ENCODE results near the gene CKB.

Gene CKB
- 0.19 to 374 (median 1.7) reads per million in 17 experiments for total RNA-seq

DNA sequence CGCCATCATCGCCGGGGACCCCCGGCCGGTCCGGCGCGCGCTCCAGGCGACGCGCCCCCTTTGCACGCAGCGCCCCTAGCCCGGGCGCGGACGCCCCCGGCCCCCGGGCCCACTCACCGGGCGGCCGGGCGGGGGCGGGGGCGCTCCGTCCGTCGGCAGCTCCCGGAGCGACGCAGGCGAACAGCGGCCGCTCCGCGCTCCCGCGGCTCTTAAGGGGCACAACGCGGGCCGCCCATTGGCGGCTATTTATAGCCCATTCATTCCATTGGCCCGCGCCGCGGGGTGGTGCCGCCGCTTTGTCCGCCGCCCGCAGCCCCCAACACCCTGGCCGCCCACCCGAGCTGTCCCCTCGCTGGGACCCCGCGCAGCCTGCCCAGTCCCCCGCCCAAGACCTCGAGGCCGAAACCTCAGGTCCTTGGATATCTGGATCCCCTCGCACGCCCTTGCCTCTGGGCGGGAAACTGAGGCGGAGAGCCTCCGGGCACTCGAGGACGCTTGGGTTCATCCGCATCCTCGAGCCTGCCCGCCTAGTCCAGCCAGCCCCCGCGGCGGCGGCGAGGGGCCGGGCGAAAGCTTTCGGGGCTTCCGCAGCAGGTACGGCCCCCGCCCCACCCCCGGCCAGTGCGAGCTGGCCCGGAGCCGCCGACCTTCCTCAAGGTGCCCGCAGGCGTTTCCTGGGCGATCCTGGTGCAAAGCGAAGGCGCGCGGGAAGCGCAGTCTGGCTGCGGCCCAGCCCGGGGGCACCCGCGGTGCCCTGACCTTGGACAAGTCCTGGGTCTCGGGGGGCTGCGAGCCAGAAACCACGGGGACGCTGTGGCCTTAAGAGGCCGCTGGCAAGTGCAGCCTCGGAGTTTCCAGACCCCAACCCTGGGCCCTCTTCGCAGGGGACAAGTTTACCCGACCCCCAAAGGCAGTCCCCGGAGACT lies at the start of gene CKB:
CKB (minus strand) TSS at position 182 of the 926 bp plus-strand sequence. CDS start 337 bp downstream, outside the sequence.
- DNase-seq: peak; percentile 29 to 72 (median 52)

- no peak for DNase-seq
These were observed 46.8 kb upstream of the CKB start for GRCh38 chr14:103569408-103569807.

DNA sequence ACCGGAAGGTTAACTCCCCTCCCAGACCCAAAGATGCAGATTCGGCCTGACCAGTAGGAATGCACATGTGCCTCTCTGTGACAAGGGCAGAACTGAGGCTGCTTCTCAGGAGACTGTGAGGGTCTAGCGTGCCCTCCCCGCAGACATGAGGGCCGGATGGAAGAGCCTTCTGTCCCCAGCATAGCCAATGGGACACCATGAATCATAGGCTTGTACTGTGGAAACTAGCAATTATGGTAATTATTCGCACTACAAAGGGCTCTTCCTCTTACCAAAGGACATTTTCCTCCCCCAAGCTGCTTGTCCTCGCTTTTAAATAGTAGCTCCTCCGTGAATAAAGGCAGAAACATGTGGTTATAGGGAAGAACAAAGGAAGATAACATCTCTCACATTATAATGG lies 46.3 kb upstream of the CKB start:
- no peak for DNase-seq

DNA sequence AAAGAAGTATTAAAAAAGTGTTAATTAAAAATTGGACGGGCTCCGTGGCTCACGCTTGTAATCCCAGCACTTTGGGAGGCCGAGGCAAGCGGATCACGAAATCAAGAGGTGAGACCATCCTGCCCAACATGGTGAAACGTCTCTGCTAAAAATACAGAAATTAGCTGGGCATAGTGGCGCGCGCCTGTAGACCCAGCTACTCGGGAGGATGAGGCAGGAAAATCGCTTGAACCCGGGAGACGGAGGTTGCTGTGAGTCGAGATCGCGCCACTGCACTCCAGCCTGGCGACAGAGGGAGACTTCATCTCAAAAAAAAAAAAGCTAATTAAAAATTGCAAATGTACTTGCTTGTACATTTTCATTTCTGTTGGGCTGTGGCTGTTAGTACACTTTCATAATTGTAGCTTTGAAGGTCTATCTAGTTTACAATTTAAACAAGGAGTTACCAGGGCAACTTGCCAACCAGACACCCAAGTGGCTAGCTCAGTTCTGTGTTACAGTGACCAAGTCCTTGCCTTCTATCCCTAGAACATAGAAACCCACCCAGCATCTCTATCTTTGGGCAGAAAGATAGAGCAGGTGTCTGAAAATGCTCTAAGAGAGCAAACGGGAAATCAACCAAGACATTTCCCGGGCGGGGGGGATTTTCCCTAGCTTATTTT lies 41.3 kb upstream of the CKB start:
- DNase-seq: no peak

DNA sequence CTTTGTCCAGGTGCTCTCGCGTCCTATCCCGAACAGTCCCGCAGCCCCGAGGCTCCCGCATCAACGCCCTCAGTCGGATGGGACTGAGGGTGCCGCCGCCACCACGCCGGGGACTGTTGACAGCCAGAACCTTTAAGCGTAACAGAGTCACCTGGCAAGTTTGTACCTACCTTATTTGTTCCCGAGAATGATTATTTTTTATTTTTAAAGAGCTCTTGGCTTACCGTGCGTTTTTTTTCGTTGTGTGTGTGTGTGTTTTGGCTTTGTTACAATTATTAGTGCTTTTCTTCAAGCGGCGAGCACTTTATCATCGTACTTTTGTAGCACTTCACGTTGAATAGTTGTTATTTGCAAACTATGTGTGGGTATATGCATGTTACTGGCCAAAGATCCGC lies 40.6 kb upstream of the CKB start:
- DNase-seq: no peak

DNA sequence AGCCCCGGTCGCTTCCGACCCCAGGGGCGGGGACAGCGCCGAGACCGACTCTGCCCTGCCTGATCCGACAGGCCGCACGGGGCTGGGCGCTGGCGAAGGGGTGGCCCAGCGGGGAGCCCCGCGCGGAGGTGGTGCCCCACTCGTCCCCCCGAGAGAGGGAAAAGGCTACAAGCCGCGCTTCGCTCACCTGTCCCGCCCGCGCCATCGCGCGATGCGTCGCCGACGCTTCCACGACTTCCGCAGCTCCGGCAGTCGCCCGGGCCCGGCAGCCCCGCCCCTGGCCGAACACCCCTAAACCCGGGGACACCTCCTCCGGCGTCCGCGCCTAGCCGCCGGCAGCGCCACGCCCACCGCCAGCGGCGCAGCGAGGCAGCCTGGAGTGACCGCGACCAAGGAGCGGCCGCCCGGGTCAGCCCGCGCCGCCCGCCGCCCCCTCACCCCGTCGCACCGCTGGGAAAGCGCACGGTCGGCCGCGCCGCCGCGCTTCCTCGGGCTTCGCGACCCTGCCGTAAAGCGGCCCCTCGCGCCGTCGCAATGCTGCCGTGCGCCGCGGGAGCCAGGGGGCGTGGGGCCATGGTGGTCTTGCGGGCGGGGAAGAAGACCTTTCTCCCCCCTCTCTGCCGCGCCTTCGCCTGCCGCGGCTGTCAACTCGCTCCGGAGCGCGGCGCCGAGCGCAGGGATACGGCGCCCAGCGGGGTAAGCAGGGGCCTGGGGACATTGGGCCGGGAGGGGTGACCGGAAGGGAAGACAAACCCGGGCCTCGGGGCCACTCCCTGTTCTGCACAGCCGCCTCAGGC lies 40.0 kb upstream of the CKB start, which contains the start of the genes BAG5 and COA8:
BAG5 (minus strand) TSS at position 229 of the 797 bp plus-strand sequence. CDS start 1,493 bp downstream, outside the sequence.
COA8 (plus strand) TSS at position 532 of the 797 bp plus-strand sequence; CDS start at position 574, 42 bp downstream.
- peak; percentile 85 to 94 (median 90) for DNase-seq

DNA sequence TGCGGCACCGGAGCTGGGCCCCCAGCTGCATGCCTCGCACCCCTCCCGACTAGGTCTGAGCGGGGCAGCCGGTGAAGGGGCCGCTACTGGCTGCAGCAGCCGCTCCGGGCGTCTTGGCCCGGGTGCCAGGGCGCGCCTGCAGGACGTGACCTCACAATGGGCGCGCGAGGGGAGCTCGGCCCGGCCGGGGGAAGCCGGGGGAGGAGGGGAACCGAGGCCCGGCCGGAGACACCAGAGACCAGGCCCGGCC lies 39.5 kb upstream of the CKB start:
- DNase-seq: peak; percentile 53 to 79 (median 66)

GRCh38 chr14:103561381-103562178 lies 39.0 kb upstream of the CKB start:
- DNase-seq: peak; percentile 36 to 68 (median 57)

DNA sequence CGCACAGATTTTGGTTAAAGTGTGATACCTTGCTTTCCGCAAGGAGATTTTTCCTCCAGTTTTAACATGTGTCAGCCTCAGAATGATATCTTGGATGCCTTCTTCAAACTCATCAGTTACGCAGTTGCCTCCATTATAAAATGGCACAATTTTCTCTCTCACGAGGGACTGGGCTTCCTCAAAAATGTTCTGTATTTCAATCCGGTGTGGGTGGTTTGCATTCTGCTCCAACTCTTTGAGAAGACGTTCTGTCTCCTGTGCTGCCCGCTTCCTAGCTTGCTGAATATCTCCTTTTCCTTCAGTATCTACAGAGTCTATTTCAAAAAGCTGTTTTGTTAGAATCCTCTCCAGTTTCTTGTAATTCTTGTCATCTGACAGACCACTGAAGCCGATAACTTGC lies 38.1 kb upstream of the CKB start:
- peak; percentile 21 to 43 (median 40) for DNase-seq

DNA sequence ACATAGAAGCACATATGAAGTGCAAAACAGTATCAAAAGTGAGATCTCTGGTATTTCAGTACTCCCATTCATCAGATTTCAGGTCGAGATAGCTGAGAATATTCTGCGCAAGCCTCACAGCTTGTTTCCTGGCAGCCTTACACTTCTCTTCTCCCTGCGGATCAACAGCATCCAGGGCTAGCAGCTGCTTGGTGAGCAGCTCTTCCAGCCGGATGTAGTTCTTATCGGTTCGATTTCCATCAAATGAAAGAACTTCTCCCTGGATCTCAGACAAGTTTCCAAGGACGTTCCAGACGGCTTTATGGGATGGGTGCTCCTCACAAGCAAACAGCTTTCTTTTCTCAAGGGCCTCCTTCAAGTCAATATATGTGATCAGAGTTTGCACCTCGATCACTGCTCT lies 37.1 kb upstream of the CKB start:
- DNase-seq: no peak

- no peak for DNase-seq
These were observed 35.6 kb upstream of the CKB start for GRCh38 chr14:103558071-103558882.

DNA sequence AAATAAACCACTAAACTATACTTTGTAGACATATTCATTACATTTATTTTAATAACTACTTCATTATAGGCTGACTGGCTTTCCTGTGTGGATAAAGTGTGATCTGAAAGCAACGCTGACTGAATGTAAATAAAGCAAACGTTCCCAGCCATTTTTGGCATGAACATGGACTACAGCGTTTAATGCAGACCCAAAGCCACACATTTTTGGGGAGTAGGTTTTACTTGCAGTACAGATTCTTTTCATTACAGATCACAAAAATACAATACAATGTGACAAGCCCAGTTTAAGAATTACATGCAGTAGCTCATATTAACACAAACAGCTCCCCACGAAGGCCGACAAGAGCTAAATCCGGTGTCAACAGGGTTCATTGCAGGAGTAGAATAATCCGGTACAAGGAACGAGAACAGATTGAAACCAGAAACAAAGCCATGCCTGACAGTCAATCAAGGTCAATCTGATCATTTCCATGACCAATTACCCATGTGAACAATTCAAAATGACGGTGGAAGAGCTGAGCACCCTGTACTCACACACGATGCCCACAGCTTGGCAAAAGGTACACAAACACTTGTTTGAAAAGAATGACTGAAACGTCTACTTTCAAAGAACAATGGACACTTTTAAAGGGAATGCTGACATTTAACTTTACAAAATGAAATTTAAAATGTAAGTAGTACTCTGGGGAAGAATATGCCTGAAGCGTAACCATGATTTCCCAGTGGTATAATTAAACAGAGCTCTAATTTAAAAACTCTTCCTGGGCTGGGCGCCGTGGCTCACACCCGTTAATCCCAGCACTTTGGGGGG lies 34.5 kb upstream of the CKB start:
- DNase-seq: no peak

DNA sequence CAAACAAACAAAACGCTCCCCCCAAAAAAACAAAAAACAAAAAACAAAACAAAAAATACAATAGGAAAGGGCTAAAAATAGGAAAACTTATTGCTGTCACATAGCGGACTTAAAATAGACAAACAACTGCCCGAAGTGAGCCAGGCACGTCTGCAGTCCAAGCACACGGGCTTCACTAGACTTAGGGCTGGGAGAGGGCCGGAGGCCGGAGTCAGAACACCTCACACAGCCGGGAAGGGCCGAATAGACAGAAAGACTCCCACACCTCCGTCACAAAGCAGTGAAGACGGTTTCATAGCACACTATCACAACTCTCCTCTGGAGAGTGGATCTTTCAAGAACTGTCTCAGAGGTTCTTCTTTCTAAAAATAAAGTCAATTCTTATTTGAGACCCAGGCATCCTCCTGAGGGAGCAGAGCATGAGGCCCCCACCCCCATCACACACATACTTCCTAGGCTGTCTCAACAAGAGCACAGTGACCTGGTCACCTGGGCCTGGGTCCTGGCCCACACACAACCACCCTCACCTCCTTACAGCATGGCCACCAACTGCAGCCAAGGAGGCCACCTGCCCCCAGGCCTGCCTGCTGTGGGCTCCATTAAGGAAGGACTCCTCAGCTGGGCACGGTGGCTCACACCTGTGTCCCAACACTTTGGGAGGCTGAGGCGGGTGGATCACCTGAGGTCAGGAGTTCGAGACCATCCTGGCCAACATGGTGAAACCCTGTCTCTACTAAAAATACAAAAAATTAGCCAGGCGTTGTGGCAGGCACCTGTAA lies 33.1 kb upstream of the CKB start:
- no peak for DNase-seq

DNA sequence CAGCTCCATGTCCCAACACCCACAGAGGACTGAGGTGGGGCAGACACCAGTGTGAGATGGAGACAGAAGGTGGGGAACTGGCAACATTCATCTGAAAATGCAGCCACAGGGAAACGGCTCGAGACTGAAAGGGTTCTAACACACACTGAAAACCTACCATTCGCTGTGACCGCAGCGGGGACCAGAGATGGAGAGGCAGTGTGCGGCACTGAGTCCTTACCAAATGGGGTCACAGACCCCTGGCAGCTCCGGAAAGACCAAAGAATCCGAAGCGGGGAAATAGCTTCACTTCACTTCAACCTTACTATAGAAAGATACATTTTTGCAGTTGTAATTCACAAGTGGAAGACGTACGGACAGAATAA lies 30.2 kb upstream of the CKB start:
- DNase-seq: no peak

GRCh38 chr14:103552011-103552845 lies 29.6 kb upstream of the CKB start:
- no peak for DNase-seq

DNA sequence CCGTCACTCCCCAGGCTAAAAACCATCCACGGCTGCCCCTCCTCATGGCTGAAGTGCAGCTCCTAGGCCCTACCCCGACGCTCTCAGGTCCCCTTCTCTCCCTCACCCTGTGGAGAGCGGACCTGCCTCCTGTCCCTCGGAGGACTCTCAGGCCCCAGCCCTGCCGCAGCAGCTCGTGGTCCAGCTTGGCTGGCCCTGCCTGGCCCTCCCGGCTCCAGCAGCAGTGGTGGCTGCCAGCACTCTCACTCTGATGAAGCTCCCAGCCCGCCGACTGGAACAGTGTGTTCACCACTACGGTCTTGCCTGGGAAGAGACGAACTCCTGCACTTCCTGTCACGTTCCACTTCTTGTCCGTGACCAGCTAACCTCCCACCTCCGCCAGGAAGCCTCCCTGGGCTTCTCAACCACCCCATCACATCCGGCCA lies 28.7 kb upstream of the CKB start:
- no peak for DNase-seq

- peak in 1 of 4 experiments; percentile 1 for DNase-seq
These were observed 28.1 kb upstream of the CKB start for GRCh38 chr14:103550451-103551337.

Data from suppressor macrophage (primary cell).